ENCODE data around the gene EEIG2.

EEIG2 gene

DNA sequence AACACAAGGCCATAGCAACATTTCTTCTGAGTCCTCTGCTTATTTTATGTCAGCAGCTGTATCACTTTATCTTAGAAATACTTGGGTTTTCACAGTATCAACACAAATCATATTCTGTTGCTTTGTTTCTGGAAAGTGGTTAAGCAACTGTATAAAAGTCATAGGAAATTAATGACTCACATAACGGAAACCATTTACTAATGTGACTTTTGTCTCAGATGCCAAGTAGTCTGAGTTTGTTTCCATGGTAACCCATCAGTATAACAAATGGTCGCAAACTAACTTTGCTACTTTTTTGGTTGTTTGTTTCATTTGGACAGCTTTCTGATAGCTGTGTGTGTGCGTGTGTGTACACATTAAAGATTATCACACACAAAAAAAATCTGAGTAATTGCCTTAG is 31.1 kb downstream of the EEIG2 start:
- TF ChIP-seq, protein P1, sequence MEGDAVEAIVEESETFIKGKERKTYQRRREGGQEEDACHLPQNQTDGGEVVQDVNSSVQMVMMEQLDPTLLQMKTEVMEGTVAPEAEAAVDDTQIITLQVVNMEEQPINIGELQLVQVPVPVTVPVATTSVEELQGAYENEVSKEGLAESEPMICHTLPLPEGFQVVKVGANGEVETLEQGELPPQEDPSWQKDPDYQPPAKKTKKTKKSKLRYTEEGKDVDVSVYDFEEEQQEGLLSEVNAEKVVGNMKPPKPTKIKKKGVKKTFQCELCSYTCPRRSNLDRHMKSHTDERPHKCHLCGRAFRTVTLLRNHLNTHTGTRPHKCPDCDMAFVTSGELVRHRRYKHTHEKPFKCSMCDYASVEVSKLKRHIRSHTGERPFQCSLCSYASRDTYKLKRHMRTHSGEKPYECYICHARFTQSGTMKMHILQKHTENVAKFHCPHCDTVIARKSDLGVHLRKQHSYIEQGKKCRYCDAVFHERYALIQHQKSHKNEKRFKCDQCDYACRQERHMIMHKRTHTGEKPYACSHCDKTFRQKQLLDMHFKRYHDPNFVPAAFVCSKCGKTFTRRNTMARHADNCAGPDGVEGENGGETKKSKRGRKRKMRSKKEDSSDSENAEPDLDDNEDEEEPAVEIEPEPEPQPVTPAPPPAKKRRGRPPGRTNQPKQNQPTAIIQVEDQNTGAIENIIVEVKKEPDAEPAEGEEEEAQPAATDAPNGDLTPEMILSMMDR (IDR thresholded peaks at IDR 0.05; ENCODE audit: low read depth, low read length), result no peak
- in situ Hi-C loops (cut with HindIII; ENCODE audit: low sequenced_read_pairs), result no loop called here
- no peak overlapping the region for H3K4me3 ChIP-seq (ENCODE audit: low read depth, low read length)
- DNase-seq (ENCODE audit: low read depth, low spot score), result peak; percentile 92

DNA sequence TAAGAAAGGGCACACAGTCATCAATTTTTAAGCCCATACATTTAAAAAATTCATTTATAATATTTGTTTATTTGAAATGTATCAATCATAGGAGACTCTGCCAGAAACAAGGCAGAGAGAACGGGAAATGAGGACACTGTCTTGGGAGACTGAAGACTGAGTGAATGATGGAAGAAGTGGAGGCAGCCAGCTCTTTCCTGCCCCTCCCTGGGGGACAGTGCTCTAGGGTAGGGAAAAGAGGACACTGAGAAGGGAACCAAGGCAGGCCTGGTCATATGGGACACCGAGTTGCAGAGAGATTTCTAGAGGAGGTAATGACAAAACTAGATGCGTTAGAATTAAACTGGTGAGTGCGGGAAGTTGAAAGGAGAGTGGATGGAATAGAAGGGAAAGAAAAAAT is 31.6 kb downstream of the EEIG2 start:
- no peak overlapping the region for H3K4me3 ChIP-seq (ENCODE audit: low read depth, low read length)
- DNase-seq (ENCODE audit: low read depth, low spot score), result no peak
- in situ Hi-C loops (cut with HindIII; ENCODE audit: low sequenced_read_pairs), result no loop called here
- TF ChIP-seq, protein P1 (IDR thresholded peaks at IDR 0.05; ENCODE audit: low read depth, low read length), result no peak

DNA sequence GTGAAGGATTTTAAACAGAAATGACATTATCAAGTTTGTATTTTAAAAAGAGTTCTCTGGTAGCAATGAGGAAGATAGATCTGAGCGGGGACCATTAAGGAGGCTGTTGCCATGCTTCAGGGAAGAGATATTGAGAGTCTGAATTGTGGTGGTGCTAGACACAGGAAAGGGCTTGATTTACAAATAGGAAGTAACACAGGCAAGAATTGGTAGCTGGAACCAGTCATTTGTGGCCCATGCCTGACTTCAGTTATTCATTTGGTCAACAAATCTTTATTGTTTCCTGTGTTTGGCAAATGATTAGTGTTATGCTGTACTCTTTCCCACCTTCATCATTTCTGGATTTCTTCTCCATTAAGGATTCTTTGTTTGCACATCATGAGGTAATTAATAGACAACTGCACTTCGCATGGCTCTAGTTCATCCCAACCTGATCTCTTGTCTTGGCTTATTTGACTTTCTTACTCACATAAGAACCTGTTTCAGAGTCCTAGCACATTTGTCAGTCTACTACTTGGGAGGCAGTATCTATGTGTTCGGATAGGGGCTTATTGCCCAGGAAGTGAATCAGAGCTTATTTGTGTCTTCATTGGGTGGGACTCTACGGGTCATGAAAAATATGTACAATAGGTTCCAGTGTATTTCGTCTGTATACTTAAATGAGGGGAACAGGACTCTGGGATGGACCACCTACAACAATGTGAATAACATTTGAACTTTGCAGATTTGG is 32.3 kb downstream of the EEIG2 start:
- in situ Hi-C loops (cut with HindIII; ENCODE audit: low sequenced_read_pairs), result no loop called here
- peak; percentile 18 for DNase-seq (ENCODE audit: low read depth, low spot score)
- TF ChIP-seq, protein P1 (IDR thresholded peaks at IDR 0.05; ENCODE audit: low read depth, low read length), result no peak
- no peak overlapping the region for H3K4me3 ChIP-seq (ENCODE audit: low read depth, low read length)

DNA sequence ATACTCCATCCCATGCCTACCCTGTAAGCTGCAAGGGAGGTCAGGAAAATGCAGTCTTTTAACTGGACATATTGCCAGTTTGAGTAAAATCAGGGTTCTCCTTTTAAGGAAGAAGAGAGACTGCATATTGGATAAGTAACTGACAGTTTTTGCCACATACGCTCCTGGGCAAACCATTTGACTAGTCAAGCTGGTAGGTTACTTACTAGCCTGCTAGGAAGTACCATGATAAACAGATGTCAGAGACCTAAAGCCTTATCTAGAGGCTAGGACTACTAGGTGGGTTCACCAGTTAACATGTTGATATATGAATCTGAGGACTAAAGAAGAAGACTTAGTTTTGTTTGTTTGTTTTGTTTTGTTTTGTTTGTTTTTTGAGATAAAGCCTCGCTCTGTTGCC is 33.5 kb downstream of the EEIG2 start:
- TF ChIP-seq, protein P1 (IDR thresholded peaks at IDR 0.05; ENCODE audit: low read depth, low read length), result no peak
- no peak overlapping the region for H3K4me3 ChIP-seq (ENCODE audit: low read depth, low read length)
- in situ Hi-C loops (cut with HindIII; ENCODE audit: low sequenced_read_pairs), result no loop called here
- DNase-seq (ENCODE audit: low read depth, low spot score), result no peak

DNA sequence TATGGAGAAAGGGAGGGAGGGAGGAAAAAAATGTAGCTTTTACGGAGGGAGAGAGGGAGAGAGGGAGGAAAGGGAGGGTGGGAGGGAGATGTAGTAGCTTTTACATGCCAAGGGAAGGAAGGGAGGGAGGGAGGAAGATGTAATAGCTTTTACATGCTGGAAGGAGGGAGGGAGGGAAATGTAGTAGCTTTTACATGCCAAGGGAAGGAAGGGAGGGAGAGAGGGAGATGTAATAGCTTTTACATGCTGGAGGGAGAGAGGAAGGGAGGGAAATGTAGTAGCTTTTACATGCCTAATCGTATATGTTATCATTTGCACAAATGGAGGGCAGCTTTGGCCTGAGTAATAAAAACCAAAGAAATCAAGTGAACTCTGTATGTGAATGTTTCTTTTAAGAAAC is 35.6 kb downstream of the EEIG2 start:
- TF ChIP-seq, protein P1 (IDR thresholded peaks at IDR 0.05; ENCODE audit: low read depth, low read length), result no peak
- no peak overlapping the region for H3K4me3 ChIP-seq (ENCODE audit: low read depth, low read length)
- in situ Hi-C loops (cut with HindIII; ENCODE audit: low sequenced_read_pairs), result no loop called here
- DNase-seq (ENCODE audit: low read depth, low spot score), result no peak

DNA sequence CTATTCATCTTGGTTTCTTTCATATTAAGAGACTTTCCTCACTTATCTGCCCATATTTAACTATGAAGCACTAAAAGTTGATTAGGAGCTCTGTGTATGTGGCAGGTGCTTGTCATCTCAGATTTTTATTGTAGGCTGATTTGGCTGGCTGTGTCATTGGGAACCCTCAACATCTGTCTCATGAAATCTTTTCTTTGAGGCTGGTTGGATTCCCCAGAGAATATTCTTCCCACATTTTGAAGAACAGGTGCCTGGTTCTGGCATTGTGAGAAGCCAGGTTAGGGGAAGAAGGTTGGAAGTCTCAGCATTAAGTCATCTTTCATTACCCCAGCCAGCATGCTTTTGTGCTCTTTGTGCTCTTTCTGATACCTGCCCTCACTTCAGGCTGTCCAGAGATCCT is 37.1 kb downstream of the EEIG2 start:
- no peak for DNase-seq (ENCODE audit: low read depth, low spot score)
- TF ChIP-seq, protein P1 (IDR thresholded peaks at IDR 0.05; ENCODE audit: low read depth, low read length), result no peak
- in situ Hi-C loops (cut with HindIII; ENCODE audit: low sequenced_read_pairs), result no loop called here
- no peak overlapping the region for H3K4me3 ChIP-seq (ENCODE audit: low read depth, low read length)

Measured in astrocyte of the spinal cord (primary cell).